HG03097 (cell line): Measurements from ENCODE around the gene LRMDA.

Source experiments
- ATAC-seq: cut with Tn5 transposase; IDR thresholded peaks from one replicate; pipeline ENCODE4 v1.9.1; 2021; ENCODE audit not compliant: unreplicated experiment, low FRiP score

LRMDA gene

GRCh38 chr10:76327441-76327840 is 896.0 kb downstream of the LRMDA start:
- no peak for ATAC-seq

- no peak for ATAC-seq
Measured at GRCh38 chr10:76328348-76328747, 896.9 kb downstream of the LRMDA start.

GRCh38 chr10:76329891-76330575 is 898.6 kb downstream of the LRMDA start:
- no peak for ATAC-seq

GRCh38 chr10:76331742-76332141 is 900.3 kb downstream of the LRMDA start:
- no peak for ATAC-seq

- ATAC-seq, result no peak
Measured at GRCh38 chr10:76333326-76333725, 901.9 kb downstream of the LRMDA start.

GRCh38 chr10:76333796-76334195 is 902.4 kb downstream of the LRMDA start:
- no peak for ATAC-seq

- no peak for ATAC-seq
Measured at GRCh38 chr10:76334255-76334654, 902.8 kb downstream of the LRMDA start.

- ATAC-seq, result no peak
Measured at GRCh38 chr10:76336213-76336963, 905.0 kb downstream of the LRMDA start.

GRCh38 chr10:76337641-76338040 is 906.2 kb downstream of the LRMDA start:
- no peak for ATAC-seq

GRCh38 chr10:76338187-76338586 is 906.8 kb downstream of the LRMDA start:
- ATAC-seq, result no peak

GRCh38 chr10:76341740-76342139 is 910.3 kb downstream of the LRMDA start:
- no peak for ATAC-seq

- ATAC-seq, result no peak
Measured at GRCh38 chr10:76342996-76343395, 911.6 kb downstream of the LRMDA start.

- no peak for ATAC-seq
Measured at GRCh38 chr10:76347832-76348231, 916.4 kb downstream of the LRMDA start.

GRCh38 chr10:76350583-76350982 is 919.2 kb downstream of the LRMDA start:
- ATAC-seq, result no peak

GRCh38 chr10:76352300-76352699 is 920.9 kb downstream of the LRMDA start:
- no peak for ATAC-seq

GRCh38 chr10:76353237-76353851 is 921.9 kb downstream of the LRMDA start:
- ATAC-seq, result no peak

GRCh38 chr10:76354212-76354738 is 922.9 kb downstream of the LRMDA start:
- no peak for ATAC-seq

- no peak for ATAC-seq
Measured at GRCh38 chr10:76354921-76355320, 923.5 kb downstream of the LRMDA start.

GRCh38 chr10:76356557-76356956 is 925.1 kb downstream of the LRMDA start:
- ATAC-seq, result no peak

GRCh38 chr10:76357726-76358415 is 926.4 kb downstream of the LRMDA start:
- ATAC-seq, result no peak
